Endothelial cell (in vitro differentiated cells): ENCODE measurements around the gene GLT6D1. TPM values are rescaled to one million over a fixed set of nuclear protein-coding genes. Genes with fewer than 3 reads are reported as not detected.

Source experiments
- DNase-seq: peaks from one replicate; pipeline ENCODE4 v3.0.0; 2021; ENCODE audit warnings: low spot score
- H3K27ac Mint-ChIP-seq: one replicate; pipeline ENCODE4 v1.8.0; 2021; ENCODE audit warnings: mixed read lengths, inconsistent platforms; ENCODE audit not compliant: unreplicated experiment
- H3K27me3 Mint-ChIP-seq: one replicate; pipeline ENCODE4 v1.8.0; 2021; ENCODE audit warnings: mild to moderate bottlenecking, moderate library complexity, mixed read lengths, inconsistent platforms; ENCODE audit not compliant: unreplicated experiment
- H3K36me3 Mint-ChIP-seq: one replicate; pipeline ENCODE4 v1.8.0; 2021; ENCODE audit warnings: mild to moderate bottlenecking, low read depth, mixed read lengths, inconsistent platforms; ENCODE audit not compliant: unreplicated experiment
- H3K4me1 Mint-ChIP-seq: one replicate; pipeline ENCODE4 v1.8.0; 2021; ENCODE audit warnings: mild to moderate bottlenecking, mixed read lengths, inconsistent platforms; ENCODE audit not compliant: unreplicated experiment
- H3K4me3 Mint-ChIP-seq: one replicate; pipeline ENCODE4 v1.8.0; 2021; ENCODE audit warnings: mild to moderate bottlenecking, mixed read lengths, inconsistent platforms; ENCODE audit not compliant: unreplicated experiment
- H3K9me3 Mint-ChIP-seq: one replicate; pipeline ENCODE4 v1.8.0; 2021; ENCODE audit warnings: mixed read lengths, inconsistent platforms; ENCODE audit not compliant: unreplicated experiment
- CTCF ChIP-seq: fragments of 200-600 bp; sonication (generic); IDR thresholded peaks from one replicate; pipeline ENCODE4 v1.5.0; 2021; ENCODE audit warnings: antibody characterized with exemption; ENCODE audit not compliant: unreplicated experiment
- total RNA-seq: library from RNA; stranded (reverse); fragmentation: NEBNext Ultra II Directional; extraction: Animal tissue kit (Norgen Biotek cat#: 25700); gene quantifications from one replicate; pipeline ENCODE4 v1.2.1, GENCODE V29; 2021; ENCODE audit not compliant: unreplicated experiment

Gene GLT6D1
- total RNA-seq, 1 donor from 2014 or later = not detected

GRCh38 chr9:135588886-135589595, 50.3 kb downstream of the GLT6D1 start:
- peaks cover 1% of the 10 kb centered on the region for H3K27me3 Mint-ChIP-seq
- no peaks in the 10 kb centered on the region for H3K9me3 Mint-ChIP-seq
- TF ChIP-seq CTCF = no peak
- no peaks in the 10 kb centered on the region for H3K36me3 Mint-ChIP-seq
- no peak overlapping the region for H3K4me3 Mint-ChIP-seq
- H3K4me1 Mint-ChIP-seq = peaks cover 6% of the 10 kb centered on the region
- H3K27ac Mint-ChIP-seq = no peak overlapping the region
- no peak for DNase-seq

GRCh38 chr9:135588371-135588770, 51.0 kb downstream of the GLT6D1 start:
- H3K27me3 Mint-ChIP-seq = peaks cover 1% of the 10 kb centered on the region
- TF ChIP-seq CTCF = no peak
- H3K4me3 Mint-ChIP-seq = no peak overlapping the region
- peaks cover 6% of the 10 kb centered on the region for H3K4me1 Mint-ChIP-seq
- no peak for DNase-seq
- H3K27ac Mint-ChIP-seq = no peak overlapping the region
- no peaks in the 10 kb centered on the region for H3K9me3 Mint-ChIP-seq
- no peaks in the 10 kb centered on the region for H3K36me3 Mint-ChIP-seq

- Mint-ChIP-seq H3K36me3 (no peaks in the 10 kb centered on the region), H3K9me3 (no peaks in the 10 kb centered on the region), H3K27ac (no peak overlapping the region), H3K4me1 (peaks cover 6% of the 10 kb centered on the region), H3K27me3 (peaks cover 1% of the 10 kb centered on the region), H3K4me3 (no peak overlapping the region)
- no peak for DNase-seq
- TF ChIP-seq CTCF = no peak
These were observed 51.7 kb downstream of the GLT6D1 start for GRCh38 chr9:135587658-135588057.

- no peak overlapping the region for H3K27ac Mint-ChIP-seq
- TF ChIP-seq CTCF = no peak
- H3K27me3 Mint-ChIP-seq = peaks cover 1% of the 10 kb centered on the region
- H3K36me3 Mint-ChIP-seq = peaks cover 2% of the 10 kb centered on the region
- no peak overlapping the region for H3K4me3 Mint-ChIP-seq
- H3K9me3 Mint-ChIP-seq = no peaks in the 10 kb centered on the region
- peaks cover 6% of the 10 kb centered on the region for H3K4me1 Mint-ChIP-seq
- DNase-seq = no peak
These were observed 52.7 kb downstream of the GLT6D1 start for GRCh38 chr9:135586601-135587109.

- Mint-ChIP-seq H3K27me3 (no peaks in the 10 kb centered on the region), H3K4me3 (no peak overlapping the region), H3K4me1 (peaks cover 6% of the 10 kb centered on the region), H3K9me3 (no peaks in the 10 kb centered on the region), H3K36me3 (peaks cover 3% of the 10 kb centered on the region), H3K27ac (peak overlapping the region; percentile 22)
- DNase-seq = no peak
- TF ChIP-seq CTCF = no peak
These were observed 54.4 kb downstream of the GLT6D1 start for GRCh38 chr9:135584934-135585333.
